ENCODE measurements around the gene PLA2G2F.

- TF ChIP-seq CTCF (IDR thresholded peaks at IDR 0.05) (no peak), POLR2A (IDR thresholded peaks at IDR 0.05) (no peak)
Measured at GRCh38 chr1:20115479-20115878, 23.6 kb upstream of the PLA2G2F start.

Measured in transverse colon (tissue), 3 donors.